ENCODE measurements around the gene CACNA1G. TPM values are rescaled to one million over a fixed set of nuclear protein-coding genes. Genes with fewer than 3 reads are reported as not detected.

Gene CACNA1G
- total and polyA plus RNA-seq, 4 donors, result under 0.01 to 0.14 (median 0.01) TPM; not detected in 1

DNA sequence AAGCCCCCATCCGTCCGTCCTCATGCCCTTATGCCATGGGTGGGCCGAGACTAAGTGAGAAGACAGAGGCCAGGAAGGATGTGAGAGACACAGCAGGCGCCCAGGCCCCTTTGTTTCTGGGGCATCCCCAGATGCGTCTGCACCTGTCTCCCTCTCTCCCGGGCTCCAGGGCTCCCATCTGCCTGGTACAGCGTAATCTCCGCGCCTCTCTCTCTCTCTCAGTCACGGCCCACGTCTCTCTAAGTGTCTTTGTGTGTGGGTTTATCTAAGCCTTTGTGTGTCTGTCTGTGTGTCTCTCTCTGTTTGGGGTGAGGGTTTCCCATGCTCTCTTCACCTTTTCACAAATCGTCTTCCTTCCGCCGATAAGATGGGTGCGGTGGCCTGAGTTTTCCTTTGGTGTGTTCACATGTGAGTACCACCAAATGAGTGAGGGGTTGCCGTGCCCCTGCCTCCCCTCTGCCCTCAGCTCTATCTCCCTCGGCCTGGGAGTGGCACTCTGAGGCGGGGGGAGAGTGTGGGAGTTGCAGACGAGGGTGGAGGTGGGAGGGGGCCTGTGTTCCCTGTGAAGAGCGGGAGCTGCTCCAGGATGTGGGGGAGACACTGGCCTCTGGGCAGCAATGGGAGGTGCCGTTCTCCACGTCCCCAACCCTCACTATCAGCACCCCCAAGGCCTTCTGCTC, 48.3 kb downstream of the CACNA1G start:
- Histone ChIP-seq H3K9ac (ENCODE audit: low read depth in 1 of 2, low read length in 2 of 2) (no peak overlapping the region), H3K9me3 (ENCODE audit: control insufficient read depth in 4 of 4, low read length in 3 of 4) (no peaks in the 10 kb centered on the region), H3K36me3 (ENCODE audit: control insufficient read depth in 4 of 4, insufficient read depth in 3 of 4, low read depth in 1 of 4, low read length in 3 of 4) (no peaks in the 10 kb centered on the region), H3K27me3 (ENCODE audit: control insufficient read depth in 4 of 4, insufficient read depth in 4 of 4, low read length in 3 of 4) (no peaks in the 10 kb centered on the region), H3K27ac (ENCODE audit: low read depth in 1 of 2, low read length in 2 of 2) (no peak overlapping the region), H3K4me1 (ENCODE audit: control insufficient read depth in 4 of 4, insufficient read depth in 4 of 4, low read length in 3 of 4) (peaks cover 0 to 3% (median 0%) of the 10 kb centered on the region in 4 donors), H3K4me3 (ENCODE audit: low read depth in 1 of 3, low read length in 3 of 3) (no peak overlapping the region)
- 79% methylated on average over 22 of the region's 22 CpGs for WGBS
- TF ChIP-seq SP1 (IDR thresholded peaks at IDR 0.05) (no peak), FOXA1 (IDR thresholded peaks at IDR 0.05) (no peak), GABPA (IDR thresholded peaks at IDR 0.05 in 1 of 2, conservative IDR thresholded peaks at IDR 0.05 in 1 of 2) (no peak), HNF4G (IDR thresholded peaks at IDR 0.05) (no peak), YY1 (IDR thresholded peaks at IDR 0.05) (no peak), FOXA2 (IDR thresholded peaks at IDR 0.05) (no peak), RAD21 (IDR thresholded peaks at IDR 0.05) (no peak), JUND (IDR thresholded peaks at IDR 0.05) (no peak), EGR1 (IDR thresholded peaks at IDR 0.05; ENCODE audit: low read depth in 2 of 2) (no peak), NR2F2 (IDR thresholded peaks at IDR 0.05) (no peak), TAF1 (conservative IDR thresholded peaks at IDR 0.05) (no peak), RXRA (IDR thresholded peaks at IDR 0.05) (no peak), HNF4A (conservative IDR thresholded peaks at IDR 0.05) (no peak)
- TF ChIP-seq, protein P1, sequence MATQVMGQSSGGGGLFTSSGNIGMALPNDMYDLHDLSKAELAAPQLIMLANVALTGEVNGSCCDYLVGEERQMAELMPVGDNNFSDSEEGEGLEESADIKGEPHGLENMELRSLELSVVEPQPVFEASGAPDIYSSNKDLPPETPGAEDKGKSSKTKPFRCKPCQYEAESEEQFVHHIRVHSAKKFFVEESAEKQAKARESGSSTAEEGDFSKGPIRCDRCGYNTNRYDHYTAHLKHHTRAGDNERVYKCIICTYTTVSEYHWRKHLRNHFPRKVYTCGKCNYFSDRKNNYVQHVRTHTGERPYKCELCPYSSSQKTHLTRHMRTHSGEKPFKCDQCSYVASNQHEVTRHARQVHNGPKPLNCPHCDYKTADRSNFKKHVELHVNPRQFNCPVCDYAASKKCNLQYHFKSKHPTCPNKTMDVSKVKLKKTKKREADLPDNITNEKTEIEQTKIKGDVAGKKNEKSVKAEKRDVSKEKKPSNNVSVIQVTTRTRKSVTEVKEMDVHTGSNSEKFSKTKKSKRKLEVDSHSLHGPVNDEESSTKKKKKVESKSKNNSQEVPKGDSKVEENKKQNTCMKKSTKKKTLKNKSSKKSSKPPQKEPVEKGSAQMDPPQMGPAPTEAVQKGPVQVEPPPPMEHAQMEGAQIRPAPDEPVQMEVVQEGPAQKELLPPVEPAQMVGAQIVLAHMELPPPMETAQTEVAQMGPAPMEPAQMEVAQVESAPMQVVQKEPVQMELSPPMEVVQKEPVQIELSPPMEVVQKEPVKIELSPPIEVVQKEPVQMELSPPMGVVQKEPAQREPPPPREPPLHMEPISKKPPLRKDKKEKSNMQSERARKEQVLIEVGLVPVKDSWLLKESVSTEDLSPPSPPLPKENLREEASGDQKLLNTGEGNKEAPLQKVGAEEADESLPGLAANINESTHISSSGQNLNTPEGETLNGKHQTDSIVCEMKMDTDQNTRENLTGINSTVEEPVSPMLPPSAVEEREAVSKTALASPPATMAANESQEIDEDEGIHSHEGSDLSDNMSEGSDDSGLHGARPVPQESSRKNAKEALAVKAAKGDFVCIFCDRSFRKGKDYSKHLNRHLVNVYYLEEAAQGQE (IDR thresholded peaks at IDR 0.05), result no peak
- TF ChIP-seq, protein P2, sequence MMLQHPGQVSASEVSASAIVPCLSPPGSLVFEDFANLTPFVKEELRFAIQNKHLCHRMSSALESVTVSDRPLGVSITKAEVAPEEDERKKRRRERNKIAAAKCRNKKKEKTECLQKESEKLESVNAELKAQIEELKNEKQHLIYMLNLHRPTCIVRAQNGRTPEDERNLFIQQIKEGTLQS (IDR thresholded peaks at IDR 0.05), result no peak
- TF ChIP-seq, protein P3, sequence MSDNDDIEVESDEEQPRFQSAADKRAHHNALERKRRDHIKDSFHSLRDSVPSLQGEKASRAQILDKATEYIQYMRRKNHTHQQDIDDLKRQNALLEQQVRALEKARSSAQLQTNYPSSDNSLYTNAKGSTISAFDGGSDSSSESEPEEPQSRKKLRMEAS (IDR thresholded peaks at IDR 0.05), result no peak
- TF ChIP-seq, protein P4, sequence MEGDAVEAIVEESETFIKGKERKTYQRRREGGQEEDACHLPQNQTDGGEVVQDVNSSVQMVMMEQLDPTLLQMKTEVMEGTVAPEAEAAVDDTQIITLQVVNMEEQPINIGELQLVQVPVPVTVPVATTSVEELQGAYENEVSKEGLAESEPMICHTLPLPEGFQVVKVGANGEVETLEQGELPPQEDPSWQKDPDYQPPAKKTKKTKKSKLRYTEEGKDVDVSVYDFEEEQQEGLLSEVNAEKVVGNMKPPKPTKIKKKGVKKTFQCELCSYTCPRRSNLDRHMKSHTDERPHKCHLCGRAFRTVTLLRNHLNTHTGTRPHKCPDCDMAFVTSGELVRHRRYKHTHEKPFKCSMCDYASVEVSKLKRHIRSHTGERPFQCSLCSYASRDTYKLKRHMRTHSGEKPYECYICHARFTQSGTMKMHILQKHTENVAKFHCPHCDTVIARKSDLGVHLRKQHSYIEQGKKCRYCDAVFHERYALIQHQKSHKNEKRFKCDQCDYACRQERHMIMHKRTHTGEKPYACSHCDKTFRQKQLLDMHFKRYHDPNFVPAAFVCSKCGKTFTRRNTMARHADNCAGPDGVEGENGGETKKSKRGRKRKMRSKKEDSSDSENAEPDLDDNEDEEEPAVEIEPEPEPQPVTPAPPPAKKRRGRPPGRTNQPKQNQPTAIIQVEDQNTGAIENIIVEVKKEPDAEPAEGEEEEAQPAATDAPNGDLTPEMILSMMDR (IDR thresholded peaks at IDR 0.05; ENCODE audit: low read depth, low read length, missing input control), result no peak
- TF ChIP-seq, protein P5, sequence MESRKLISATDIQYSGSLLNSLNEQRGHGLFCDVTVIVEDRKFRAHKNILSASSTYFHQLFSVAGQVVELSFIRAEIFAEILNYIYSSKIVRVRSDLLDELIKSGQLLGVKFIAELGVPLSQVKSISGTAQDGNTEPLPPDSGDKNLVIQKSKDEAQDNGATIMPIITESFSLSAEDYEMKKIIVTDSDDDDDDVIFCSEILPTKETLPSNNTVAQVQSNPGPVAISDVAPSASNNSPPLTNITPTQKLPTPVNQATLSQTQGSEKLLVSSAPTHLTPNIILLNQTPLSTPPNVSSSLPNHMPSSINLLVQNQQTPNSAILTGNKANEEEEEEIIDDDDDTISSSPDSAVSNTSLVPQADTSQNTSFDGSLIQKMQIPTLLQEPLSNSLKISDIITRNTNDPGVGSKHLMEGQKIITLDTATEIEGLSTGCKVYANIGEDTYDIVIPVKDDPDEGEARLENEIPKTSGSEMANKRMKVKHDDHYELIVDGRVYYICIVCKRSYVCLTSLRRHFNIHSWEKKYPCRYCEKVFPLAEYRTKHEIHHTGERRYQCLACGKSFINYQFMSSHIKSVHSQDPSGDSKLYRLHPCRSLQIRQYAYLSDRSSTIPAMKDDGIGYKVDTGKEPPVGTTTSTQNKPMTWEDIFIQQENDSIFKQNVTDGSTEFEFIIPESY (IDR thresholded peaks at IDR 0.05), result no peak
- no peak for DNase-seq (ENCODE audit: low spot score)

All from liver (tissue), 9 donors.